Heart right ventricle (tissue), 16 donors: ENCODE data around the gene DAPK1. TPM values are rescaled to one million over a fixed set of nuclear protein-coding genes. Genes with fewer than 3 reads are reported as not detected.

ENCODE experiments used
- ATAC-seq, 8 donors: fragments of 200-7000 bp; cut with Tn5 transposase; one replicate each; pipeline ENCODE4 v1.9.1; 2020; ENCODE audit warnings: mild to moderate bottlenecking in 8 of 8, moderate library complexity in 8 of 8, moderate number of reproducible peaks in 1 of 8
- DNase-seq, 2 donors: peaks; one replicate each; pipeline ENCODE4 v3.0.0-alpha.2; 2020
- H3K27ac ChIP-seq, 10 donors: fragments of 200-600 bp; sonication (generic) in 2 of 10; one replicate each; pipeline versions ENCODE4 v1.5.0 to v1.8.0; 2020 to 2022; ENCODE audit warnings: mild to moderate bottlenecking in 3 of 10
- H3K27me3 ChIP-seq, 7 donors: fragments of 200-600 bp; one replicate each; pipeline ENCODE4 v1.8.0; 2021 to 2022; ENCODE audit warnings: mild to moderate bottlenecking in 2 of 7
- H3K36me3 ChIP-seq, 9 donors: fragments of 200-600 bp; sonication (generic) in 1 of 9; one replicate each; pipeline versions ENCODE4 v1.5.0 to v1.8.0; 2020 to 2022; ENCODE audit warnings: mild to moderate bottlenecking in 2 of 9
- H3K4me1 ChIP-seq, 9 donors: fragments of 200-600 bp; sonication (generic) in 1 of 9; one replicate each; pipeline versions ENCODE4 v1.5.0 to v1.8.0; 2020 to 2022; ENCODE audit warnings: mild to moderate bottlenecking in 4 of 9
- H3K4me3 ChIP-seq, 10 donors: fragments of 200-600 bp; sonication (generic) in 2 of 10; one replicate each; pipeline versions ENCODE4 v1.5.0 to v1.8.0; 2020 to 2022; ENCODE audit warnings: mild to moderate bottlenecking in 7 of 10, moderate library complexity in 2 of 10
- H3K9me3 ChIP-seq, 11 donors: fragments of 200-600 bp in 10 of 11; sonication (generic) in 2 of 11; one replicate each; pipeline versions ENCODE4 v1.5.0 to v1.8.0; 2013 to 2022; ENCODE audit warnings: mild to moderate bottlenecking in 2 of 11, control low read depth in 1 of 11, moderate library complexity in 1 of 11
- WGBS, 2 donors: extraction: QIAGEN DNeasy Blood & Tissue Kit; methylation state at CpG; one replicate each; pipeline ENCODE4 v1.1.7; 2013; ENCODE audit warnings: inconsistent platforms in 1 of 2; 5-methylcytosine and 5-hydroxymethylcytosine counted together
- intact Hi-C, 10 donors: fragments of 100-400 bp; cut with DNase I; formaldehyde crosslinking; loops; one replicate each; pipeline versions ENCODE4 v1.11.1 to v1.14.2; 2022
- polyA plus RNA-seq, 2 donors: library from polyadenylated mRNA; stranded (reverse); fragments of 200-250 nt; gene quantifications; one replicate each; pipeline ENCODE4 v1.2.3, GENCODE V29; 2013
- total RNA-seq, 10 donors: library from RNA; stranded (reverse); fragmentation: NEBNext Ultra II Directional in 3 of 10; extraction: Animal tissue kit (Norgen Biotek cat#: 25700) in 3 of 10; gene quantifications; one replicate each; pipeline versions ENCODE4 v1.2.1 to v1.2.4, GENCODE V29; 2021 to 2023
- TF ChIP-seq, protein P1 (sequence below), 9 donors: fragments of 200-600 bp; sonication (generic) in 2 of 9; IDR thresholded peaks; one replicate each; pipeline versions ENCODE4 v1.5.0 to v1.8.0; 2021 to 2022; ENCODE audit warnings: antibody characterized with exemption in 9 of 9, mild to moderate bottlenecking in 5 of 9, moderate library complexity in 1 of 9
- donor health status: Arrhythmogenic right ventricular cardiomyopathy.
- donor health status: ischemic (EF 13 %, LVEDD 7.1; RV severe dilation, severe dysfunction).
- donor health status: healthy with polysubstance abuse.
- donor health status: DM: no; HTN: yes; CAD: no.
- donor health status: DM: no; HTN: no; CAD: no.
- donor health status: ischemic (EF 25% LVEDD 6.9; RV normal size, moderate dysfunction).
- donor health status: ischemic (EF 25% LVEDD 5.7; RV mildly dilated, moderate dysfunction).
- donor health status: healthy.
- donor health status: DM: yes; HTN: yes; CAD: no.
- donor health status: Ischemic cardiomyopathy.
- donor health status: ischemic (EF 35%, LVEDD 5.7; RV mildly dilated, moderate dysfunction).
- donor health status: nonischemic (EF 11% LVEDD 7.7; RV severe dilation, severe dysfunction).
- donor health status: DM: yes; HTN: yes; CAD: no.
- donor health status: PGD.
- donor health status: ischemic (EF 29% LVEDD 5.4; RV normal size, mild dysfunction).
- donor health status: nonischemic (EF 23%, LVEDD 6.1; RV moderate dilation, normal function).

The DAPK1 gene
- total and polyA plus RNA-seq, 12 donors = 1.1 to 15.5 (median 4.2) TPM

DNA sequence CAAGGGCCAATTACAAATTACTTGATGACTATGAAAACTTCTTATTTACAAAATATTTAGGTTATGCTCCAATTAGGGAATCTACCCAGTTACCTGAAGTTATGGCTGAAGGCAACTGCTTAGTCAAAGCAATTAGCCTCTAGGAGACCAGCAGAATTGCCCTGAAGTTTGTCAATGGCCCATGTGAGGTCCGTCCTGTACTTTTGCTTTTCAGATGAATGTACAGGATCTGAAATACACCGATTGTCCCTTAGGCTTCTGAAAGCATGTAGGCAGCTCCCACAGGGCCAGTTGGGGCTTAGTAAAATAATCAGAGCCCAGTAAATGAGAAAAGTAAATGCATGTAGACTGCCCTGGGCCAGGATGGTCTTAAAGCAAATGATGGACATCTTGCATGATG is 93.3 kb downstream of the DAPK1 start:
- ATAC-seq (no peak), DNase-seq (no peak)
- intact Hi-C loops = no loop called here
- no peak overlapping the region for H3K27ac ChIP-seq
- no peaks in the 10 kb centered on the region for H3K36me3 ChIP-seq
- no peak overlapping the region for H3K4me3 ChIP-seq
- H3K27me3 ChIP-seq = no peaks in the 10 kb centered on the region
- TF ChIP-seq, protein P1, sequence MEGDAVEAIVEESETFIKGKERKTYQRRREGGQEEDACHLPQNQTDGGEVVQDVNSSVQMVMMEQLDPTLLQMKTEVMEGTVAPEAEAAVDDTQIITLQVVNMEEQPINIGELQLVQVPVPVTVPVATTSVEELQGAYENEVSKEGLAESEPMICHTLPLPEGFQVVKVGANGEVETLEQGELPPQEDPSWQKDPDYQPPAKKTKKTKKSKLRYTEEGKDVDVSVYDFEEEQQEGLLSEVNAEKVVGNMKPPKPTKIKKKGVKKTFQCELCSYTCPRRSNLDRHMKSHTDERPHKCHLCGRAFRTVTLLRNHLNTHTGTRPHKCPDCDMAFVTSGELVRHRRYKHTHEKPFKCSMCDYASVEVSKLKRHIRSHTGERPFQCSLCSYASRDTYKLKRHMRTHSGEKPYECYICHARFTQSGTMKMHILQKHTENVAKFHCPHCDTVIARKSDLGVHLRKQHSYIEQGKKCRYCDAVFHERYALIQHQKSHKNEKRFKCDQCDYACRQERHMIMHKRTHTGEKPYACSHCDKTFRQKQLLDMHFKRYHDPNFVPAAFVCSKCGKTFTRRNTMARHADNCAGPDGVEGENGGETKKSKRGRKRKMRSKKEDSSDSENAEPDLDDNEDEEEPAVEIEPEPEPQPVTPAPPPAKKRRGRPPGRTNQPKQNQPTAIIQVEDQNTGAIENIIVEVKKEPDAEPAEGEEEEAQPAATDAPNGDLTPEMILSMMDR (IDR thresholded peaks at IDR 0.05) = no peak
- 92 to 98% methylated on average over 2 of the region's 2 CpGs for WGBS, 2 donors
- H3K4me1 ChIP-seq = peaks cover 2 to 31% (median 16%) of the 10 kb centered on the region in 9 donors
- no peaks in the 10 kb centered on the region for H3K9me3 ChIP-seq

DNA sequence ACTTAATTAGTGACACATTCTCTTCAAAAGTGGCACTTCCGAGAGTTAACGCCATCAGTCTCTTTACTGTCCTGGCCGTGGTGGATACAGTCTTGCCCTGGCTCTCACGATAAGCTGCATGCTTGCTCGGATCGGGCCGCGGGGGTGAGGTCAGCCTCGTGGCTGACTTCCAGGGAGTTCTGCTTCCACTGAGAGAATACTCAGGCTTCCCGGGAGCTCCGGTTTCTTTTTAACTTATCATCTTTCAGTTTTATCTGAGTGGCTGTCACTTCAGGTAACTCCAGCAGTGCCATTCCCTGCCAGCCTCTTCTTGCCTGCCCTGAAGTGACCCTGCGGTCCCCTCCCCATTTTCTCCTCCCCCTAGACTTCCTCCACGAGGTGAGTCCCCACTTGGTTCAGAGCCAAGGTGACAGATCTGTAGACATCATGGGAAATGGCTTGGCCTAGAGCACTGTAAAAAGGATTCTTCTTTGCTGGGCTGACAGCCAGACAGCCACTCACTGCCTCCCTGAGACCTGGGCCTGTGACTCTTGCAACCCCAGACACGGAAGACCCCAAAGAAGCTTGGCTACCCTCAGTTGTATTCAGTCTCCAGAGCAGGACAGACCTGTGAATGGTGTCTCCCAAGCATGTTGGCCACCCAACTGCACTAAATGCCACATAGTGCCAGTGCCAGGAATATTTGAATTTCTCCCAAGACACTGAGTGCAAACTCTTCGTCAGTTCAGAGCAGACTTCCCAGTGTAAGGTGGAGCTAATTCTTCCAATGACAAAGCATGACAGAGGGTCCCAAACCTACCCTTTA is 95.1 kb downstream of the DAPK1 start:
- Histone ChIP-seq H3K4me3 (peak overlapping the region in 5 of 10 donors; percentile 11 to 38 (median 34)), H3K27me3 (no peaks in the 10 kb centered on the region), H3K4me1 (peaks cover 2 to 44% (median 22%) of the 10 kb centered on the region in 9 donors), H3K36me3 (no peaks in the 10 kb centered on the region), H3K27ac (peak overlapping the region in 8 of 10 donors; percentile 10 to 80 (median 46)), H3K9me3 (no peaks in the 10 kb centered on the region)
- TF ChIP-seq, protein P1 (IDR thresholded peaks at IDR 0.05) = no peak
- 9 to 11% methylated on average over 15 of the region's 15 CpGs for WGBS, 2 donors
- peak; percentile 58 to 70 for DNase-seq
- intact Hi-C loops = no loop called here
- ATAC-seq = peak; percentile 47 to 89 (median 80)

DNA sequence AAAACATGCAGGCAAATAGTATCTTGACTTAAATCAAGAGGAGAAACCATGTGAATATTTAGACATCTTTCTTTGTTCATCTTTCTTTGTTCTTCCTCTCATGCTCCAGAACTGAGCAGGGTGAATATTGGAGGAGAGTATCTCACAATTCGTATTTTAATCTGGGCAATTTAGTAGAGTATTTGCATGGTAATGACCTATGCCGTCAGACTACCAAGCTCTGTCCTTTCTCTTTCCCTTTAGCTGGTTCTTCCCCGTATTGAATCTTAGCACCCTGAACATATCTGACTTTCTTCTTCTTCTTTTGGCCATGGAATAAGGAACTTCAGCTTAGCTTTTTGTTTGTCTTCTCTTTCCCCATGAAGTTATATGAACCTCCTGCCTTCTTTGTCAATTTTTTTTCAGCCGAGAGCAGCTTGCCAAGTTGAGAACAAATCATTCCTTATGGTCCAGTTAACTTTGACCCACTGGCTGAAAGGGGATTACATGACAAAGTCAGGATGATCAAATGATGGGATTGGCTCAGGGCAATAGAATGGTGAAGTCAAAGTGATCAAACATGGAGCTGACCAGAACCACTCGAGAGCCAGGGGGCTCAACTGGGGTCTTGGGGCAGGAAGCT is 95.8 kb downstream of the DAPK1 start:
- Histone ChIP-seq H3K9me3 (no peaks in the 10 kb centered on the region), H3K27ac (peak overlapping the region in 2 of 10 donors; percentile 36 to 80), H3K4me3 (no peak overlapping the region), H3K27me3 (no peaks in the 10 kb centered on the region), H3K36me3 (no peaks in the 10 kb centered on the region), H3K4me1 (peaks cover 2 to 50% (median 27%) of the 10 kb centered on the region in 9 donors)
- TF ChIP-seq, protein P1 (IDR thresholded peaks at IDR 0.05) = no peak
- peak in 1 of 8 donors; percentile 19 for ATAC-seq
- 81 to 84% methylated on average over 5 of the region's 5 CpGs for WGBS, 2 donors
- no peak for DNase-seq
- intact Hi-C loops = no loop called here

DNA sequence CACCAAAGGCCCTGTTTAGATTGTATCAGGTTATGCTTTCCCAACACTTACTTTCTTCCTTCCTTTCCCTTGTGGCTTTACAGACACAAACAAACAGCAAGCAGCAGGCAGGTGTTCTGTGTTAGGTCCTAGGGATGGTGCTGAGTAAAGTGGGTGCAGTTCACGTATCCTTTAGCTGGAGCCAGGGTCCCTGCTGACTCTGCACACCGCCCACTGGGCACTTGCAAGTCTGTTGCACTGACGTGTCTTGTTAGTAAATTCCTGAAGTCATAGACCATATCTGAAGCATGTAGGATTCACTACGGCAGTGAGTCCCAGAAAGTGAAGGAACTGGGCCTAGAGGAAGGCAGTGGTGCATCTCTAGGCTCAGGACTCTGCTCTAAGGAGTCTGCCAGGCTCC is 96.5 kb downstream of the DAPK1 start:
- peaks cover 2 to 57% (median 32%) of the 10 kb centered on the region in 9 donors for H3K4me1 ChIP-seq
- intact Hi-C loops = no loop called here
- ATAC-seq = no peak
- no peaks in the 10 kb centered on the region for H3K36me3 ChIP-seq
- no peaks in the 10 kb centered on the region for H3K27me3 ChIP-seq
- WGBS, 2 donors = 93 to 94% methylated on average over 4 of the region's 4 CpGs
- TF ChIP-seq, protein P1 (IDR thresholded peaks at IDR 0.05) = no peak
- no peak for DNase-seq
- H3K27ac ChIP-seq = peak overlapping the region in 1 of 10 donors; percentile 80
- H3K4me3 ChIP-seq = no peak overlapping the region
- H3K9me3 ChIP-seq = no peaks in the 10 kb centered on the region
